Kidney (tissue), 14 donors: ENCODE measurements around the gene BBS2. TPM values are rescaled to one million over a fixed set of nuclear protein-coding genes. Genes with fewer than 3 reads are reported as not detected.
A peak's percentile ranks its signal among the peaks of the same experiment; 100 is the strongest.

Source experiments
- DNase-seq, 5 donors: peaks; one replicate each; pipeline ENCODE4 v3.0.0-alpha.2; 2013 to 2020
- FAIRE-seq: peaks from 2 replicates; lab custom pipeline; 2012; peaks lifted over from hg19 to GRCh38; lab: Jason Lieb, UNC
- H3K27ac ChIP-seq, 2 donors: one replicate each; pipeline ENCODE4 v1.7.0; 2013; ENCODE audit warnings: low read depth in 2 of 2, low read length in 2 of 2, inconsistent platforms in 1 of 2
- H3K27me3 ChIP-seq: one replicate; pipeline ENCODE4 v1.7.1; 2013; ENCODE audit warnings: low read length, inconsistent platforms; ENCODE audit not compliant: control insufficient read depth, insufficient read depth
- H3K36me3 ChIP-seq, 3 donors: one replicate each; pipeline versions ENCODE4 v1.7.0 to v1.7.1; 2013; ENCODE audit warnings: low read length in 3 of 3, control low read depth in 1 of 3, inconsistent platforms in 1 of 3; ENCODE audit not compliant: insufficient read depth in 3 of 3, control insufficient read depth in 2 of 3
- H3K4me1 ChIP-seq, 3 donors: one replicate each; pipeline versions ENCODE4 v1.7.0 to v1.7.1; 2013; ENCODE audit warnings: low read length in 3 of 3, inconsistent platforms in 1 of 3, low read depth in 1 of 3; ENCODE audit not compliant: control insufficient read depth in 2 of 3, insufficient read depth in 2 of 3
- H3K4me3 ChIP-seq, 3 donors: one replicate each; pipeline versions ENCODE4 v1.7.0 to v1.8.1; 2013; ENCODE audit warnings: low read length in 3 of 3, control low read depth in 1 of 3, inconsistent platforms in 1 of 3
- H3K9ac ChIP-seq, 3 donors: one replicate each; pipeline versions ENCODE4 v1.7.0 to v1.7.1; 2013; ENCODE audit warnings: low read length in 3 of 3, control low read depth in 1 of 3, inconsistent platforms in 1 of 3
- H3K9me3 ChIP-seq, 3 donors: one replicate each; pipeline versions ENCODE4 v1.7.0 to v1.7.1; 2013; ENCODE audit warnings: low read length in 3 of 3, control low read depth in 1 of 3, inconsistent platforms in 1 of 3; ENCODE audit not compliant: control insufficient read depth in 2 of 3, insufficient read depth in 1 of 3
- intact Hi-C: fragments of 100-400 bp; cut with DNase I; formaldehyde crosslinking; loops from one replicate; pipeline ENCODE4 v1.11.1; 2022
- polyA plus RNA-seq: library from polyadenylated mRNA; stranded (reverse); fragments of 350-450 nt; fragmentation: Illumina TruSeq; extraction: RNeasy Lipid Tissue Mini Kit (QIAGEN cat#74804); gene quantifications from one replicate; pipeline ENCODE4 v1.2.3, GENCODE V29; 2014; ENCODE audit warnings: low read depth, low replicate concordance; ENCODE audit not compliant: insufficient read depth
- total RNA-seq: library from RNA; stranded (reverse); fragmentation: NEBNext Ultra II Directional; extraction: Animal tissue kit (Norgen Biotek cat#: 25700); gene quantifications from one replicate; pipeline ENCODE4 v1.2.1, GENCODE V29; 2021
- TF ChIP-seq, protein P1 (sequence below): IDR thresholded peaks from 3 replicates; pipeline ENCODE4 v1.5.1; 2012; ENCODE audit warnings: mild to moderate bottlenecking, moderate library complexity, borderline replicate concordance; ENCODE audit not compliant: insufficient read depth; ENCODE audit errors: extremely low read depth
- donor health status: control.
- donor health status: control.
- donor health status: control.
- donor health status: control.
- donor health status: control.
- donor health status: DM: yes; HTN: yes; CAD: no.
- donor health status: Normal renal cell carcinoma (clear cell type).

BBS2 gene
- total and polyA plus RNA-seq, 2 donors from 2014 or later = 46.5 to 64.2 TPM

- DNase-seq (no peak), FAIRE-seq (no peak)
- Histone ChIP-seq H3K4me3 (peak overlapping the region in 1 of 3 donors; percentile 86), H3K9me3 (no peaks in the 10 kb centered on the region), H3K9ac (no peak overlapping the region), H3K27me3 (no peaks in the 10 kb centered on the region), H3K4me1 (peaks cover 0 to 21% (median 16%) of the 10 kb centered on the region in 3 donors), H3K27ac (peak overlapping the region in 1 of 2 donors; percentile 58), H3K36me3 (no peaks in the 10 kb centered on the region)
- TF ChIP-seq, protein P1, sequence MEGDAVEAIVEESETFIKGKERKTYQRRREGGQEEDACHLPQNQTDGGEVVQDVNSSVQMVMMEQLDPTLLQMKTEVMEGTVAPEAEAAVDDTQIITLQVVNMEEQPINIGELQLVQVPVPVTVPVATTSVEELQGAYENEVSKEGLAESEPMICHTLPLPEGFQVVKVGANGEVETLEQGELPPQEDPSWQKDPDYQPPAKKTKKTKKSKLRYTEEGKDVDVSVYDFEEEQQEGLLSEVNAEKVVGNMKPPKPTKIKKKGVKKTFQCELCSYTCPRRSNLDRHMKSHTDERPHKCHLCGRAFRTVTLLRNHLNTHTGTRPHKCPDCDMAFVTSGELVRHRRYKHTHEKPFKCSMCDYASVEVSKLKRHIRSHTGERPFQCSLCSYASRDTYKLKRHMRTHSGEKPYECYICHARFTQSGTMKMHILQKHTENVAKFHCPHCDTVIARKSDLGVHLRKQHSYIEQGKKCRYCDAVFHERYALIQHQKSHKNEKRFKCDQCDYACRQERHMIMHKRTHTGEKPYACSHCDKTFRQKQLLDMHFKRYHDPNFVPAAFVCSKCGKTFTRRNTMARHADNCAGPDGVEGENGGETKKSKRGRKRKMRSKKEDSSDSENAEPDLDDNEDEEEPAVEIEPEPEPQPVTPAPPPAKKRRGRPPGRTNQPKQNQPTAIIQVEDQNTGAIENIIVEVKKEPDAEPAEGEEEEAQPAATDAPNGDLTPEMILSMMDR = no peak
- intact Hi-C loops = no loop called here
Observed at GRCh38 chr16:56518425-56518824, 1.4 kb downstream of the BBS2 start.

- no peak for DNase-seq
- Histone ChIP-seq H3K4me3 (no peak overlapping the region), H3K27me3 (no peaks in the 10 kb centered on the region), H3K27ac (peak overlapping the region in 1 of 2 donors; percentile 13), H3K9ac (no peak overlapping the region), H3K4me1 (peaks cover 0 to 21% (median 16%) of the 10 kb centered on the region in 3 donors), H3K36me3 (peaks cover 0 to 2% (median 0%) of the 10 kb centered on the region in 3 donors), H3K9me3 (no peaks in the 10 kb centered on the region)
- intact Hi-C loops = no loop called here
- no peak for FAIRE-seq
- TF ChIP-seq, protein P1 = no peak
Observed at GRCh38 chr16:56517206-56517605, 2.6 kb downstream of the BBS2 start.

GRCh38 chr16:56515665-56516064 lies 4.2 kb downstream of the BBS2 start:
- Histone ChIP-seq H3K4me3 (no peak overlapping the region), H3K9ac (no peak overlapping the region)

More at GRCh38 chr16:56515665-56516064, 4.2 kb downstream of the BBS2 start:
- no peak for FAIRE-seq
- DNase-seq = no peak
- H3K4me1 ChIP-seq = peaks cover 0 to 21% (median 16%) of the 10 kb centered on the region in 3 donors
- no peaks in the 10 kb centered on the region for H3K27me3 ChIP-seq
- TF ChIP-seq, protein P1 = no peak
- H3K9me3 ChIP-seq = no peaks in the 10 kb centered on the region
- no peak overlapping the region for H3K27ac ChIP-seq
- peaks cover under 1 to 2% (median 2%) of the 10 kb centered on the region in 3 donors for H3K36me3 ChIP-seq
- intact Hi-C loops = no loop called here
